IMR-90 (cell line): Measurements from ENCODE around the gene LDB2. TPM values are rescaled to one million over a fixed set of nuclear protein-coding genes. Genes with fewer than 3 reads are reported as not detected.

Experiments used
- ATAC-seq: fragments of 200-7000 bp; cut with Tn5 transposase; 2 replicates; pipeline ENCODE4 v1.9.1; 2020; ENCODE audit warnings: low read depth, mild to moderate bottlenecking, moderate library complexity
- BruUV-seq: library from RNA; stranded (reverse); fragments of 400-500 nt; replicated peaks from 2 replicates; lab custom pipeline; 2021; lab: Mats Ljungman, UMichigan
- CTCF ChIA-PET: fragments of 300-600 bp; formaldehyde crosslinking; extraction: SDS; loops from one replicate; lab custom pipeline; 2021; ENCODE audit warnings: antibody characterized with exemption; lab: Yijun Ruan, JAX
- POLR2A ChIA-PET: fragments of 300-600 bp; sonication (Branson Sonifier 250); formaldehyde crosslinking; loops from one replicate; lab custom pipeline; 2022; ENCODE audit warnings: antibody characterized with exemption; ENCODE audit not compliant: unreplicated experiment; lab: Charles Lee
- DNase-seq: peaks from one replicate; pipeline ENCODE4 v3.0.0; 2013
- H2AFZ ChIP-seq: replicated peaks from 2 replicates; pipeline ENCODE3; 2013; ENCODE audit warnings: low read length, mild to moderate bottlenecking; ENCODE audit not compliant: poor library complexity
- H2AK5ac ChIP-seq: 2 replicates; pipeline ENCODE4 v1.6.1; 2013; ENCODE audit warnings: low read depth, low read length, inconsistent platforms
- H2AK9ac ChIP-seq: replicated peaks from 2 replicates; pipeline ENCODE3; 2013; ENCODE audit warnings: mild to moderate bottlenecking, low read depth, low read length, moderate library complexity; ENCODE audit not compliant: poor library complexity
- H2BK120ac ChIP-seq: 2 replicates; pipeline ENCODE4 v1.6.1; 2013; ENCODE audit warnings: low read depth, low read length, inconsistent platforms
- H2BK15ac ChIP-seq: 3 replicates; pipeline ENCODE4 v1.6.1; 2013; ENCODE audit warnings: low read depth, low read length, inconsistent platforms
- H2BK20ac ChIP-seq: 2 replicates; pipeline ENCODE4 v1.6.1; 2013; ENCODE audit warnings: low read depth, mild to moderate bottlenecking, inconsistent platforms, low read length, moderate library complexity
- H2BK5ac ChIP-seq: 2 replicates; pipeline ENCODE4 v1.6.1; 2013; ENCODE audit warnings: mild to moderate bottlenecking, low read depth, low read length, inconsistent platforms; ENCODE audit not compliant: poor library complexity, severe bottlenecking
- H3K14ac ChIP-seq: replicated peaks from 2 replicates; pipeline ENCODE4 v1.6.1; 2013; ENCODE audit warnings: low read depth, low read length, inconsistent platforms
- H3K18ac ChIP-seq: 2 replicates; pipeline ENCODE4 v1.6.1; 2013; ENCODE audit warnings: low read depth, low read length, control low read depth
- H3K23ac ChIP-seq: 2 replicates; pipeline ENCODE4 v1.6.1; 2013; ENCODE audit warnings: low read depth, low read length, inconsistent platforms
- H3K27ac ChIP-seq: 2 replicates; pipeline ENCODE4 v1.5.1; 2013; ENCODE audit warnings: mild to moderate bottlenecking, control low read depth, low read length; ENCODE audit not compliant: insufficient read depth
- H3K27me3 ChIP-seq: 2 replicates; pipeline ENCODE4 v1.6.1; 2013; ENCODE audit warnings: low read length; ENCODE audit not compliant: control insufficient read depth, insufficient read depth
- H3K36me3 ChIP-seq: 2 replicates; pipeline ENCODE4 v1.6.1; 2013; ENCODE audit warnings: low read length, mixed read lengths; ENCODE audit not compliant: control insufficient read depth, insufficient read depth
- H3K4ac ChIP-seq: 2 replicates; pipeline ENCODE4 v1.6.1; 2013; ENCODE audit warnings: low read depth, low read length, inconsistent platforms
- H3K4me1 ChIP-seq: 2 replicates; pipeline ENCODE4 v1.6.1; 2013; ENCODE audit warnings: low read length, mixed read lengths; ENCODE audit not compliant: control insufficient read depth, insufficient read depth
- H3K4me2 ChIP-seq: 2 replicates; pipeline ENCODE4 v1.6.1; 2013; ENCODE audit warnings: low read depth, mild to moderate bottlenecking, control low read depth, low read length, moderate library complexity
- H3K4me3 ChIP-seq: 2 replicates; pipeline ENCODE4 v1.5.1; 2013; ENCODE audit warnings: low read depth, mild to moderate bottlenecking, control low read depth, low read length, moderate library complexity; ENCODE audit not compliant: insufficient read depth
- H3K56ac ChIP-seq: 2 replicates; pipeline ENCODE4 v1.6.1; 2013; ENCODE audit warnings: low read length, inconsistent platforms; ENCODE audit not compliant: insufficient read depth; ENCODE audit errors: extremely low read depth
- H3K79me1 ChIP-seq, 2 experiments: 2 replicates each; pipeline ENCODE4 v1.6.1; 2013; ENCODE audit warnings: low read length in 2 of 2, inconsistent platforms in 1 of 2, low read depth in 1 of 2
- H3K9ac ChIP-seq: 2 replicates; pipeline ENCODE4 v1.6.1; 2013; ENCODE audit warnings: low read depth, low read length, control low read depth
- H3K9me1 ChIP-seq: 2 replicates; pipeline ENCODE4 v1.6.1; 2013; ENCODE audit warnings: low read length, inconsistent platforms; ENCODE audit not compliant: insufficient read depth
- H3K9me3 ChIP-seq: 2 replicates; pipeline ENCODE4 v1.6.1; 2013; ENCODE audit warnings: low read length; ENCODE audit not compliant: control insufficient read depth, insufficient read depth
- H4K20me1 ChIP-seq: 2 replicates; pipeline ENCODE4 v1.6.1; 2013; ENCODE audit warnings: low read length, inconsistent platforms; ENCODE audit not compliant: insufficient read depth
- H4K5ac ChIP-seq: 2 replicates; pipeline ENCODE4 v1.6.1; 2013; ENCODE audit warnings: mild to moderate bottlenecking, low read depth, low read length, control low read depth
- H4K8ac ChIP-seq, 2 experiments: 2 replicates each; pipeline ENCODE4 v1.6.1; 2013; ENCODE audit warnings: low read depth in 2 of 2, low read length in 2 of 2, control low read depth in 1 of 2, inconsistent platforms in 1 of 2
- H4K91ac ChIP-seq: 2 replicates; pipeline ENCODE4 v1.6.1; 2013; ENCODE audit warnings: low read depth, low read length, inconsistent platforms; ENCODE audit not compliant: insufficient read depth
- BHLHE40 ChIP-seq: fragments of 150-350 bp; IDR thresholded peaks from 2 replicates; pipeline ENCODE4 v1.6.1; 2016; ENCODE audit warnings: mild to moderate bottlenecking, low read depth, low read length
- CEBPB ChIP-seq: IDR thresholded peaks from 2 replicates; pipeline ENCODE4 v1.6.1; 2012; ENCODE audit warnings: low read depth, low read length, improper control_type of control experiment
- CHD1 ChIP-seq: IDR thresholded peaks from 2 replicates; pipeline ENCODE4 v1.6.1; 2012; ENCODE audit warnings: low read depth, low read length, improper control_type of control experiment
- FOS ChIP-seq: fragments of 150-350 bp; IDR thresholded peaks from 2 replicates; pipeline ENCODE4 v1.6.1; 2016; ENCODE audit warnings: low read depth, low read length
- MAFK ChIP-seq: IDR thresholded peaks from 2 replicates; pipeline ENCODE4 v1.6.1; 2012; ENCODE audit warnings: low read depth, low read length, improper control_type of control experiment
- MAZ ChIP-seq: IDR thresholded peaks from 2 replicates; pipeline ENCODE4 v1.6.1; 2012; ENCODE audit warnings: low read depth, mild to moderate bottlenecking, low read length, improper control_type of control experiment, moderate library complexity, borderline replicate concordance
- MXI1 ChIP-seq: IDR thresholded peaks from 2 replicates; pipeline ENCODE4 v1.6.1; 2012; ENCODE audit warnings: low read depth, mild to moderate bottlenecking, low read length, moderate library complexity, borderline replicate concordance
- NFE2L2 ChIP-seq: fragments of 150-350 bp; IDR thresholded peaks from 2 replicates; pipeline ENCODE4 v1.6.1; 2016; ENCODE audit warnings: low read depth, mild to moderate bottlenecking, low read length
- POLR2A ChIP-seq: IDR thresholded peaks from 2 replicates; pipeline ENCODE4 v1.6.1; 2012; ENCODE audit warnings: mild to moderate bottlenecking, low read depth, low read length
- RAD21 ChIP-seq: IDR thresholded peaks from 2 replicates; pipeline ENCODE4 v1.6.1; 2012; ENCODE audit warnings: low read length, improper control_type of control experiment
- RCOR1 ChIP-seq: IDR thresholded peaks from 2 replicates; pipeline ENCODE4 v1.6.1; 2012; ENCODE audit warnings: mild to moderate bottlenecking, low read length, improper control_type of control experiment; ENCODE audit not compliant: insufficient replicate concordance
- RFX5 ChIP-seq: IDR thresholded peaks from 2 replicates; pipeline ENCODE4 v1.8.0; 2012; ENCODE audit warnings: low read depth, mild to moderate bottlenecking, low read length, moderate library complexity
- SMC3 ChIP-seq: fragments of 150-350 bp; IDR thresholded peaks from 2 replicates; pipeline ENCODE4 v1.6.1; 2016; ENCODE audit warnings: low read depth, mild to moderate bottlenecking, antibody characterized with exemption, low read length, moderate library complexity
- WGBS, 2 experiments: methylation state at CpG; one replicate each; pipeline versions ENCODE4 v1.1.5 to v1.1.7; 2013; ENCODE audit warnings: missing lambda C conversion rate in 2 of 2; ENCODE audit not compliant: insufficient read length in 1 of 2; ENCODE audit errors: extremely low coverage in 2 of 2; 5-methylcytosine and 5-hydroxymethylcytosine counted together
- dilution Hi-C: fragments of 300-500 bp; cut with HindIII; formaldehyde crosslinking; loops from one replicate; pipeline ENCODE4 v1.14.3; 2018; ENCODE audit warnings: low sequenced_read_pairs; ENCODE audit not compliant: unreplicated experiment
- in situ Hi-C: fragments of 300-500 bp; cut with MboI; formaldehyde crosslinking; loops from 3 replicates; pipeline ENCODE4 v1.14.3; 2019; ENCODE audit warnings: low sequenced_read_pairs, inconsistent platforms, mixed read lengths
- intact Hi-C: fragments of 100-400 bp; cut with micrococcal nuclease; formaldehyde crosslinking; loops from 2 replicates; pipeline ENCODE4 v1.10.0; 2022
- polyA plus RNA-seq, 3 experiments: library from polyadenylated mRNA; depleted of rRNA; stranded (reverse); fragments of >200 nt; gene quantifications; 2 replicates each; pipeline ENCODE4 v1.2.3, GENCODE V29; 2012; ENCODE audit warnings: low replicate concordance in 1 of 3
- total RNA-seq: library from RNA; depleted of rRNA; stranded (reverse); fragments of >200 nt; gene quantifications from 2 replicates; pipeline ENCODE4 v1.2.3, GENCODE V29; 2012
- TF ChIP-seq, protein P1 (sequence below): fragments of 150-350 bp; IDR thresholded peaks from 2 replicates; pipeline ENCODE4 v1.6.1; 2017; ENCODE audit warnings: mild to moderate bottlenecking, antibody characterized with exemption, low read length, low read depth
- TF ChIP-seq, protein P2 (sequence below): fragments of 150-350 bp; IDR thresholded peaks from 2 replicates; pipeline ENCODE4 v1.6.1; 2016; ENCODE audit warnings: low read depth, mild to moderate bottlenecking, low read length, moderate library complexity, borderline replicate concordance
- TF ChIP-seq, protein P3 (sequence below): conservative IDR thresholded peaks from 2 replicates; pipeline ENCODE4 v1.5.1; 2012; ENCODE audit warnings: mild to moderate bottlenecking, low read depth, low read length, improper control_type of control experiment

The LDB2 gene
- total and polyA plus RNA-seq, 2 of the 4 experiments (the other 2 are of a cell fraction) = 67.9 to 116 TPM

DNA sequence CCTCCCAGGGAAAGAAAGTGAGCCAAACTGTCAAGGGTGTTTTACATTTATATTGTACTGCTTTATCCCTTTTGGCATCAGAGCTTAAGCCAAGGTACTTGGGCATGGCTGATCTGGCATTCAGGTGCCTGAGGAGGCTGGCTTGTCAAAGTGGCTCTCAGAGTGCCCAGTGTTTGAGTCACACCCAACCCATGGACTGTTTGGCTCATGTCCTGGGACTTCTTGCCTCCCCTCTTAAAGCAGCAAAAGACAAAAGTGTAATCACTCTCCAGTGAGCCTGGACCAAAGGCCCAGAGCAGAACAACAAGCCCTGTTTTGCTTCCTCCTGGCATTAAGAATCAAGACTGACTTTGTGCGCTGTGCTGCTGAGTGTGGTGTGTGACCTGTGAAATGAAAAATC lies 360.5 kb downstream of the LDB2 start:
- H3K4me1 ChIP-seq = peaks cover 2% of the 10 kb centered on the region
- no peak overlapping the region for H3K18ac ChIP-seq
- ATAC-seq (no peak), DNase-seq (no peak)
- H4K91ac ChIP-seq = no peak overlapping the region
- H3K4me3 ChIP-seq = no peak overlapping the region
- H3K9me1 ChIP-seq = no peaks in the 10 kb centered on the region; the same call in 1 of the 2 replicates
- no peak overlapping the region for H3K14ac ChIP-seq
- H3K9me3 ChIP-seq = no peaks in the 10 kb centered on the region
- H3K56ac ChIP-seq = no peak overlapping the region
- H2AK9ac ChIP-seq = no peak overlapping the region
- H3K4ac ChIP-seq = no peak overlapping the region
- BruUV-seq = no TSS peak
- no peaks in the 10 kb centered on the region for H3K79me1 ChIP-seq
- H2BK15ac ChIP-seq = no peak overlapping the region
- H4K20me1 ChIP-seq = no peaks in the 10 kb centered on the region
- H3K4me2 ChIP-seq = no peak overlapping the region
- no peak overlapping the region for H2BK5ac ChIP-seq
- H3K9ac ChIP-seq = no peak overlapping the region
- no peak overlapping the region for H3K27ac ChIP-seq
- H3K36me3 ChIP-seq = peaks cover 2% of the 10 kb centered on the region; the same call in 1 of the 2 replicates
- H2AFZ ChIP-seq = no peak overlapping the region
- dilution Hi-C loops (no loop called here), intact Hi-C loops (no loop called here), in situ Hi-C loops (no loop called here)
- H4K5ac ChIP-seq = no peak overlapping the region
- H2AK5ac ChIP-seq = no peak overlapping the region
- CTCF ChIA-PET = interaction anchor here (1.1 kb wide), 1 partner anchor 8 kb away, joined by 4 read pairs; no protein-coding TSS in a partner anchor
- H2BK20ac ChIP-seq = no peak overlapping the region
- POLR2A ChIA-PET = no interaction called here
- H2BK120ac ChIP-seq = no peak overlapping the region
- 100% methylated on average over 1 of the region's 1 CpG; no CpG with 5 or more reads in 1 of the 2 experiments for WGBS, 2 experiments
- no peak overlapping the region for H4K8ac ChIP-seq
- no peak overlapping the region for H3K23ac ChIP-seq
- TF ChIP-seq RCOR1 (no peak), CEBPB (no peak), POLR2A (no peak), MAFK (no peak), RAD21 (no peak), BHLHE40 (no peak), MAZ (no peak), NFE2L2 (no peak), SMC3 (no peak), CHD1 (no peak), FOS (no peak), MXI1 (no peak), RFX5 (no peak)
- TF ChIP-seq, protein P1, sequence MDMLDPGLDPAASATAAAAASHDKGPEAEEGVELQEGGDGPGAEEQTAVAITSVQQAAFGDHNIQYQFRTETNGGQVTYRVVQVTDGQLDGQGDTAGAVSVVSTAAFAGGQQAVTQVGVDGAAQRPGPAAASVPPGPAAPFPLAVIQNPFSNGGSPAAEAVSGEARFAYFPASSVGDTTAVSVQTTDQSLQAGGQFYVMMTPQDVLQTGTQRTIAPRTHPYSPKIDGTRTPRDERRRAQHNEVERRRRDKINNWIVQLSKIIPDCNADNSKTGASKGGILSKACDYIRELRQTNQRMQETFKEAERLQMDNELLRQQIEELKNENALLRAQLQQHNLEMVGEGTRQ = no peak
- TF ChIP-seq, protein P2, sequence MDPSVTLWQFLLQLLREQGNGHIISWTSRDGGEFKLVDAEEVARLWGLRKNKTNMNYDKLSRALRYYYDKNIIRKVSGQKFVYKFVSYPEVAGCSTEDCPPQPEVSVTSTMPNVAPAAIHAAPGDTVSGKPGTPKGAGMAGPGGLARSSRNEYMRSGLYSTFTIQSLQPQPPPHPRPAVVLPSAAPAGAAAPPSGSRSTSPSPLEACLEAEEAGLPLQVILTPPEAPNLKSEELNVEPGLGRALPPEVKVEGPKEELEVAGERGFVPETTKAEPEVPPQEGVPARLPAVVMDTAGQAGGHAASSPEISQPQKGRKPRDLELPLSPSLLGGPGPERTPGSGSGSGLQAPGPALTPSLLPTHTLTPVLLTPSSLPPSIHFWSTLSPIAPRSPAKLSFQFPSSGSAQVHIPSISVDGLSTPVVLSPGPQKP = no peak
- TF ChIP-seq, protein P3, sequence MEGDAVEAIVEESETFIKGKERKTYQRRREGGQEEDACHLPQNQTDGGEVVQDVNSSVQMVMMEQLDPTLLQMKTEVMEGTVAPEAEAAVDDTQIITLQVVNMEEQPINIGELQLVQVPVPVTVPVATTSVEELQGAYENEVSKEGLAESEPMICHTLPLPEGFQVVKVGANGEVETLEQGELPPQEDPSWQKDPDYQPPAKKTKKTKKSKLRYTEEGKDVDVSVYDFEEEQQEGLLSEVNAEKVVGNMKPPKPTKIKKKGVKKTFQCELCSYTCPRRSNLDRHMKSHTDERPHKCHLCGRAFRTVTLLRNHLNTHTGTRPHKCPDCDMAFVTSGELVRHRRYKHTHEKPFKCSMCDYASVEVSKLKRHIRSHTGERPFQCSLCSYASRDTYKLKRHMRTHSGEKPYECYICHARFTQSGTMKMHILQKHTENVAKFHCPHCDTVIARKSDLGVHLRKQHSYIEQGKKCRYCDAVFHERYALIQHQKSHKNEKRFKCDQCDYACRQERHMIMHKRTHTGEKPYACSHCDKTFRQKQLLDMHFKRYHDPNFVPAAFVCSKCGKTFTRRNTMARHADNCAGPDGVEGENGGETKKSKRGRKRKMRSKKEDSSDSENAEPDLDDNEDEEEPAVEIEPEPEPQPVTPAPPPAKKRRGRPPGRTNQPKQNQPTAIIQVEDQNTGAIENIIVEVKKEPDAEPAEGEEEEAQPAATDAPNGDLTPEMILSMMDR = no peak
- H3K27me3 ChIP-seq = no peaks in the 10 kb centered on the region
